Epithelial cell of proximal tubule (primary cell): Measurements from ENCODE around the gene HBD. TPM values are rescaled to one million over a fixed set of nuclear protein-coding genes. Genes with fewer than 3 reads are reported as not detected.
"Not testable (repeated sequence)": the region's sequence is repeated elsewhere in the genome, so short reads cannot be mapped to it uniquely, and the experiment has no call there.

Source experiments
- DNase-seq: peaks from one replicate; pipeline ENCODE4 v3.0.0-alpha.2; 2011; ENCODE audit warnings: low read depth
- H3K4me3 ChIP-seq: 2 replicates; pipeline ENCODE4 v1.5.1; 2011; ENCODE audit warnings: low read depth, mild to moderate bottlenecking, low read length
- total RNA-seq: library from RNA; depleted of rRNA; stranded (reverse); fragments of >200 nt; gene quantifications from 2 replicates; pipeline ENCODE4 v1.2.3, GENCODE V29; 2015
- TF ChIP-seq, protein P1 (sequence below): conservative IDR thresholded peaks from 2 replicates; pipeline ENCODE4 v1.5.1; 2012; ENCODE audit warnings: low read depth, mild to moderate bottlenecking, low read length

HBD gene
- total RNA-seq, 1 donor from 2014 or later, result not detected

GRCh38 chr11:5252919-5253265 lies 18.6 kb upstream of the HBD start:
- TF ChIP-seq, protein P1, sequence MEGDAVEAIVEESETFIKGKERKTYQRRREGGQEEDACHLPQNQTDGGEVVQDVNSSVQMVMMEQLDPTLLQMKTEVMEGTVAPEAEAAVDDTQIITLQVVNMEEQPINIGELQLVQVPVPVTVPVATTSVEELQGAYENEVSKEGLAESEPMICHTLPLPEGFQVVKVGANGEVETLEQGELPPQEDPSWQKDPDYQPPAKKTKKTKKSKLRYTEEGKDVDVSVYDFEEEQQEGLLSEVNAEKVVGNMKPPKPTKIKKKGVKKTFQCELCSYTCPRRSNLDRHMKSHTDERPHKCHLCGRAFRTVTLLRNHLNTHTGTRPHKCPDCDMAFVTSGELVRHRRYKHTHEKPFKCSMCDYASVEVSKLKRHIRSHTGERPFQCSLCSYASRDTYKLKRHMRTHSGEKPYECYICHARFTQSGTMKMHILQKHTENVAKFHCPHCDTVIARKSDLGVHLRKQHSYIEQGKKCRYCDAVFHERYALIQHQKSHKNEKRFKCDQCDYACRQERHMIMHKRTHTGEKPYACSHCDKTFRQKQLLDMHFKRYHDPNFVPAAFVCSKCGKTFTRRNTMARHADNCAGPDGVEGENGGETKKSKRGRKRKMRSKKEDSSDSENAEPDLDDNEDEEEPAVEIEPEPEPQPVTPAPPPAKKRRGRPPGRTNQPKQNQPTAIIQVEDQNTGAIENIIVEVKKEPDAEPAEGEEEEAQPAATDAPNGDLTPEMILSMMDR, result no peak
- no peak overlapping the region for H3K4me3 ChIP-seq
- DNase-seq, result no peak

GRCh38 chr11:5252192-5252918 lies 18.1 kb upstream of the HBD start:
- DNase-seq, result no peak
- H3K4me3 ChIP-seq, result no peak overlapping the region
- TF ChIP-seq, protein P1, result no peak

DNA sequence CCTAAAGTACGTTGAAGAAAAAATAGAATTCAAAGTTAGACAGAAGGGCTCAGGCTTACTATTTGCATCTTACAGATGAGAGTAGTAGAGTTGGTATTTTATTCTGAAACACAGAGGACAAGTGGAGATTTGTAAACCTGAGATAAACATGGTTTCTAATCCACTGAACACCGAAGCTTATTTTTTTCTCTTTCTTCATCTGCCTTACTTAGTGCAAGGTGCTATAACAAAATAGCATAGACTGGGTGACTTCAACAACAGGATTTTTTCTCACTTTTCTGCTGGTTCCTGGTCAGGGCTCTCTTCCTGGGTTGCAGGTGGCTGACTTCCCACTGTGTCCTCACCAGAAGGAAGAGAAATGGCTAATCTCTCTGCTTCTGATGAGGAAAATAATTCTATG lies 17.5 kb upstream of the HBD start:
- TF ChIP-seq, protein P1, result no peak
- no peak overlapping the region for H3K4me3 ChIP-seq
- no peak for DNase-seq

DNA sequence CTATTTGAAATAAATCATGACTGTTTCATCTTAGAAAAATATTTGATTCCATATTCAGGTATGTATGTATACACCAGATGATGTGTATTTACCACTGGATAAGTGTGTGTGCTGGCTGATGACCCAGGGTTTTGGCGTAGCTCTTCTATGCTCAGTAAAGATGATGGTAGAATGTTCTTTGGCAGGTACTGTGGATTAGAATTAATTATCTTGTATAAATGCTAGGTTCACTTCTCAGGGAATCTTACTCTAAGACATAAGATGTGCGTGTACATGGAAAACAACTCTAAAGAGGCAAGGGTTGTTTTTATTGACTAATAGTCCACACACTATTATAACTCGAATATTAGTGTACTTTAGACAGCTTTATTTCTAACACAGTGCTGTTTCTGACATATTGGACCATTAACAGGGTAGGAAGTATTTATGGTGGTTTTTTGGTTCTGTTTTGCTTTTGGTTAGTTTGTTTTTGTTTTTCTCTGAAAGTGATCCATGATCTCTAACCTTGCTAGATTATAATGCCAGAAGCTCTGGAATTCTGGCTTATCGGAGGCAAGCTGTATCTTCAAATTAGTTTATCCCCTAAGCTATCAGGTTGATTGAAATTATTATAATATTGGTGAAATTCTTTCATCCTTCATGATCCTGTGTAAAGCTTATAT lies 16.4 kb upstream of the HBD start:
- H3K4me3 ChIP-seq, result no peak overlapping the region
- DNase-seq, result no peak
- TF ChIP-seq, protein P1, result no peak

DNA sequence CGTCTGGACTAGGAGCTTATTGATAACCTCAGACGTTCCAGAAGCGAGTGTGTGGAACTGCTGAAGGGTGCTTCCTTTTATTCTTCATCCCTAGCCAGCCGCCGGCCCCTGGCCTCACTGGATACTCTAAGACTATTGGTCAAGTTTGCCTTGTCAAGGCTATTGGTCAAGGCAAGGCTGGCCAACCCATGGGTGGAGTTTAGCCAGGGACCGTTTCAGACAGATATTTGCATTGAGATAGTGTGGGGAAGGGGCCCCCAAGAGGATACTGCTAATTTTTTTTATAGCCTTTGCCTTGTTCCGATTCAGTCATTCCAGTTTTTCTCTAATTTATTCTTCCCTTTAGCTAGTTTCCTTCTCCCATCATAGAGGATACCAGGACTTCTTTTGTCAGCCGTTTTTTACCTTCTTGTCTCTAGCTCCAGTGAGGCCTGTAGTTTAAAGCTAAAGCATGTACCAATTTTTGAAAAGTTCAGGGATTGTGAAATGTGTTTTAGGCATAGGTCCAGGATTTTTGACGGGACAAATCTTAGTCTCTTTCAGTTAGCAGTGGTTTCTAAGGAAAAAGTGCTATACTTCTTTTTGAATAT lies 15.6 kb upstream of the HBD start, which contains the start of gene HBG1:
Gene HBG1 (minus strand): TSS at position 51 of the 590 bp plus-strand sequence. CDS start 53 bp downstream, outside the sequence.
- not testable (repeated sequence) for DNase-seq, H3K4me3 ChIP-seq

GRCh38 chr11:5248498-5248897 lies 14.2 kb upstream of the HBD start:
- DNase-seq, H3K4me3 ChIP-seq: not testable (repeated sequence)

GRCh38 chr11:5247472-5248192 lies 13.3 kb upstream of the HBD start:
- no peak for DNase-seq
- TF ChIP-seq, protein P1, result no peak
- no peak overlapping the region for H3K4me3 ChIP-seq
